Right atrium auricular region (tissue), 2 donors: Measurements from ENCODE around the gene CDH13. TPM values are rescaled to one million over a fixed set of nuclear protein-coding genes. Genes with fewer than 3 reads are reported as not detected.

Experiments used
- DNase-seq: peaks from one replicate; pipeline ENCODE4 v3.0.0-alpha.2; 2019; ENCODE audit warnings: low spot score
- H3K27ac ChIP-seq, 2 donors: fragments of 200-600 bp; sonication (generic); 1 replicate in 1 of 2; 2 replicates in 1 of 2; pipeline ENCODE4 v1.5.1; 2016 to 2019
- H3K27me3 ChIP-seq, 2 donors: fragments of 200-600 bp; sonication (generic); one replicate each; pipeline versions ENCODE4 v1.5.1 to v1.6.0; 2017 to 2019
- H3K36me3 ChIP-seq: fragments of 200-600 bp; sonication (generic); one replicate; pipeline ENCODE4 v1.5.1; 2016
- H3K4me1 ChIP-seq, 2 donors: fragments of 200-600 bp; sonication (generic); one replicate each; pipeline versions ENCODE4 v1.5.1 to v1.6.0; 2017 to 2019
- H3K4me3 ChIP-seq, 2 donors: fragments of 200-600 bp; sonication (generic); 1 replicate in 1 of 2; 2 replicates in 1 of 2; pipeline ENCODE4 v1.5.1; 2017 to 2019; ENCODE audit warnings: mild to moderate bottlenecking in 1 of 2, moderate library complexity in 1 of 2
- H3K9me3 ChIP-seq, 2 donors: fragments of 200-600 bp; sonication (generic); one replicate each; pipeline ENCODE4 v1.5.1; 2019
- total RNA-seq, 2 donors: library from RNA; depleted of rRNA; stranded (reverse); fragments of >200 nt; gene quantifications; one replicate each; pipeline ENCODE4 v1.1.0, GENCODE V29; 2016
- TF ChIP-seq, protein P1 (sequence below), 2 donors: fragments of 200-600 bp; sonication (generic); IDR thresholded peaks; one replicate each; pipeline ENCODE4 v1.5.1; 2019; ENCODE audit warnings: antibody characterized with exemption in 2 of 2

The CDH13 gene
- total RNA-seq, 2 donors from 2014 or later = 75.4 to 85.9 TPM

DNA sequence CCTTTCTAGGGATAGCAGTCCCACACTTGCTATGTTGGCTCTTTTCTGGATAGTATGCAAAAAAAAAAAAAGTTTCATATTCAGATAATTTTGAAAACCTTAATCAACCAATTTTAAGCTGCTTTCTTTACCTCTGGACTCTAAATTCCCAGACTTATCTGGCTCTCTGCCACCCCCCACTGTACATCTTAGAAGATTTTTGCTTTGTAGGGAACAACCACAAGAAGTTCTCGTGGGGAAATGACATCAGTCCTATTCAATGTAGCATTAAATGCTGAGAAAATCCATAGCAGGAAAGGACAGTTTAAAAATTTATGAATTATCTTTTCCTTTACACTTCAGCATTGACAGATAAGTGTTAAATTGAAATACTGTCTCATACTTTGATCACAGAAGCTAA is 618.3 kb downstream of the CDH13 start:
- Histone ChIP-seq H3K4me3 (no peak overlapping the region), H3K9me3 (no peaks in the 10 kb centered on the region), H3K27ac (no peak overlapping the region), H3K36me3 (no peaks in the 10 kb centered on the region), H3K4me1 (peaks cover 0 to 6% of the 10 kb centered on the region in 2 donors), H3K27me3 (no peaks in the 10 kb centered on the region)
- no peak for DNase-seq
- TF ChIP-seq, protein P1, sequence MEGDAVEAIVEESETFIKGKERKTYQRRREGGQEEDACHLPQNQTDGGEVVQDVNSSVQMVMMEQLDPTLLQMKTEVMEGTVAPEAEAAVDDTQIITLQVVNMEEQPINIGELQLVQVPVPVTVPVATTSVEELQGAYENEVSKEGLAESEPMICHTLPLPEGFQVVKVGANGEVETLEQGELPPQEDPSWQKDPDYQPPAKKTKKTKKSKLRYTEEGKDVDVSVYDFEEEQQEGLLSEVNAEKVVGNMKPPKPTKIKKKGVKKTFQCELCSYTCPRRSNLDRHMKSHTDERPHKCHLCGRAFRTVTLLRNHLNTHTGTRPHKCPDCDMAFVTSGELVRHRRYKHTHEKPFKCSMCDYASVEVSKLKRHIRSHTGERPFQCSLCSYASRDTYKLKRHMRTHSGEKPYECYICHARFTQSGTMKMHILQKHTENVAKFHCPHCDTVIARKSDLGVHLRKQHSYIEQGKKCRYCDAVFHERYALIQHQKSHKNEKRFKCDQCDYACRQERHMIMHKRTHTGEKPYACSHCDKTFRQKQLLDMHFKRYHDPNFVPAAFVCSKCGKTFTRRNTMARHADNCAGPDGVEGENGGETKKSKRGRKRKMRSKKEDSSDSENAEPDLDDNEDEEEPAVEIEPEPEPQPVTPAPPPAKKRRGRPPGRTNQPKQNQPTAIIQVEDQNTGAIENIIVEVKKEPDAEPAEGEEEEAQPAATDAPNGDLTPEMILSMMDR (IDR thresholded peaks at IDR 0.05) = no peak

DNA sequence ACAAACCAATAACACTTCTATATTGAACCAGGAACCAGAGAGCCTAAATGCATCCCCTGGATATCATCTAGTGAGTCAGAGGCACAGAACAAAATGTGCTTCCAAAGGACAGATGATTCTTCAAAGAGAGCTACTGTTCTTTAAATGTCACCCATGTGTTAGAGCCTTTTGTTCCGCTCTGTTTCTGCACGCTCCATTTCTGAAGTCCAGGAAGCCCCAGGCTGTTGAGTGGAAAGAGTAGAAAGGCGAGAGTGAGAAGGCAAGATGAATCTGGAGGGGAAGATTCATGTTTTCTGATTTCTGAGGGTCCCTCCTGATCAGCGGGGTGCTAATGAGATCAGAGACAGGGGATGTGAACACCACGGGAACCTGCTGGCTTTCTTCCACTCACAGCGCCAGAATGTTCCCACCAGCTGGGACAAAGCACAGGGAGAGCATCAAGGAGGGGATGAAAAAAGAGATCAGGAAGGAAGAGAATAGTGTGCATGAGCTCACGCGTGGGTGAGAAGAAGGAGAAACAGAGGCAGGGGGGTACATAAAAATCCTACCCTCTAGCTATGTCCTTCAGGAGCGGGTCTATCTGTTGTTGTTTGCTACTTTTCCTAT is 621.1 kb downstream of the CDH13 start:
- Histone ChIP-seq H3K36me3 (no peaks in the 10 kb centered on the region), H3K27ac (peak overlapping the region; percentile 66 to 81), H3K4me3 (no peak overlapping the region), H3K27me3 (no peaks in the 10 kb centered on the region), H3K9me3 (no peaks in the 10 kb centered on the region), H3K4me1 (peaks cover 0 to 6% of the 10 kb centered on the region in 2 donors)
- no peak for DNase-seq
- TF ChIP-seq, protein P1 (IDR thresholded peaks at IDR 0.05) = no peak

DNA sequence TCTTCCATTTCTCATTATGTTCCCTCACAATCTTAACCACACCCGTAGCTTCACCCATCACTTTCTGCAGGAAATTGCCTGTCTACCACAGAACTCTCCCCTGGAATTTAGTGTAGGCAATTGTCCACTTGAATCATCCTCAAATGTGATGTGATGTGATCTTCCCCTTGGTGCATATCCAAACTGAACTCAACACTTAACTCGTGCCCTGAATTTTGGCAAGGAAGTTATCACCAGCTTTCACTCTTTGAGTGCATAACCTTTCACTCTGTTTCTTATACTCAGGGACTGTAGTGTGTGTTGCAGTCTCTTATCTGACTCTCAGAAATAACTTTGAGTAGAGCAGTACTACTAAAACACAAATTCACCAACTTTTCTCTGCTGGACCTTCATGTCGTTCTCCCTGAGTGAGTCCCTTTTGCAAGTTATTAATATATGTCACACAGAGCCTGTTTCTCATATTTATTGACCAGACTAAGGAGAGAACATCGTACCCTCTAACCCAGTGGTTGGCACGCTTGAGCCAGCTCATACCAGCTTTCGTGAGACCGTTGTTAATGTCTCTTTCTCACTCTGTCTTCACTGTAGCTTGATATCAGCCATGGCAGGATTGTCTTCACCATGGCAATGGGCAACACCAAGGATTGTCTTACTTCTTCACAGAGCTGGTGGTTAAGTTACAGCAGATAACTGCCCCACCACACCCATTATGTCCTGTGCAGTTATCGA is 622.1 kb downstream of the CDH13 start:
- Histone ChIP-seq H3K27me3 (no peaks in the 10 kb centered on the region), H3K36me3 (no peaks in the 10 kb centered on the region), H3K4me1 (peaks cover 0 to 6% of the 10 kb centered on the region in 2 donors), H3K4me3 (no peak overlapping the region), H3K27ac (peak overlapping the region; percentile 66 to 81), H3K9me3 (no peaks in the 10 kb centered on the region)
- TF ChIP-seq, protein P1 (IDR thresholded peaks at IDR 0.05) = no peak
- no peak for DNase-seq

DNA sequence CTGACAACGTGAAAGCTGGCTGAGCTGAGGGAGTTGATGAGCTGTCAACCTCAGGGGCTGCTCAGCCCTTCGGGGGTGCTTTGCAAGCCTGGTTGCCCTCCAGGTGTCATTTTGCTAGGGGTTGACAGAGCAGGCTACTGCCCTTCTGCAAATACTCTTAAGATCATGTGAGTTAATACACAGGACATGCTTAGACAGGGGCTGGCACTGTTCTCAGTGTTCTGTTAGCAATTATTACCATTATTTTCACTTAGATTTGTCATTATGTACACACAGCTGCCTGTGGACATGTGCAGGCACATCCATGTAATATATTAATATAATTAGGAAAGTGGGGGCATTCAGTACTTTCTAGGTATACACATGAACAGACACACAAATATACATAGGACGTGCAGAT is 626.8 kb downstream of the CDH13 start:
- H3K4me3 ChIP-seq = no peak overlapping the region
- H3K27ac ChIP-seq = no peak overlapping the region
- TF ChIP-seq, protein P1 (IDR thresholded peaks at IDR 0.05) = no peak
- DNase-seq = no peak
- no peaks in the 10 kb centered on the region for H3K36me3 ChIP-seq
- H3K27me3 ChIP-seq = no peaks in the 10 kb centered on the region
- no peaks in the 10 kb centered on the region for H3K9me3 ChIP-seq
- H3K4me1 ChIP-seq = peaks cover 0 to under 1% of the 10 kb centered on the region in 2 donors

DNA sequence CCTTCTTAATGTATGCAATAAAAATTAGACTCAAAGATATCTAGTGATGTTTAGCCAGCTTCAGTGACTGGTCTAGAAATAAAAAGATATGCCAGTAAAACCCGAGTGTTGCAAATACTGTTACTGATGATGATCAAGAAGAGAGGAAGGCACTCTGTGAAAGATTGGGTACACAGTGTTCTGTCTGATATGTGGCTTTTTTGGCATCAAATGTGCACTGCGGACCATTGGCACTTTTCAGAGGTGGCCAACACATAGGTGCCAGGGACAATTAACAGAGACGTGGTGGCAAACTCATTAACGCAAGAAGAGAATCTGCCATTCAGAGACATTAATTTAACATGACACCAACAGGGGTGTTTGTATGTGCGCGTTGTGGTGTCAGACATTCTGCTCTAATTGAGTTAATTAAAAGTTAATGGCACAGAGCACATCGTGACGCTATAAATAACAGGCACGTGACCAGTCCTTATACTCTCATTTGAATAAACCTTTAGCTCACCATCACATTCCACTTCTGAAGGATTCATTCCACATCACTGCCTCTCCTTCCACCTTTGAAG is 631.7 kb downstream of the CDH13 start:
- H3K4me1 ChIP-seq = no peaks in the 10 kb centered on the region
- no peak for DNase-seq
- TF ChIP-seq, protein P1 (IDR thresholded peaks at IDR 0.05) = no peak

More for the DNA sequence above, 631.7 kb downstream of the CDH13 start:
- no peaks in the 10 kb centered on the region for H3K36me3 ChIP-seq
- H3K27me3 ChIP-seq = no peaks in the 10 kb centered on the region
- H3K27ac ChIP-seq = peak overlapping the region in 1 of 2 donors; percentile 51
- no peak overlapping the region for H3K4me3 ChIP-seq
- no peaks in the 10 kb centered on the region for H3K9me3 ChIP-seq
